Left lobe of liver (tissue), 2 donors: ENCODE measurements around the gene LDLRAD4. TPM values are rescaled to one million over a fixed set of nuclear protein-coding genes. Genes with fewer than 3 reads are reported as not detected.

ENCODE experiments used
- ATAC-seq: fragments of 200-7000 bp; cut with Tn5 transposase; one replicate; pipeline ENCODE4 v1.9.1; 2020; ENCODE audit warnings: mild to moderate bottlenecking, moderate library complexity
- DNase-seq: peaks from one replicate; pipeline ENCODE4 v3.0.0-alpha.2; 2020; ENCODE audit warnings: low spot score
- total RNA-seq: library from RNA; stranded (reverse); gene quantifications from one replicate; pipeline ENCODE4 v1.2.1, GENCODE V29; 2021
- donor health status: DM: no; HTN: no; CAD: no; lungs with moderate emphysema.
- donor health status: DM: no; HTN: yes; CAD: no.

The LDLRAD4 gene
- total RNA-seq, 1 donor from 2014 or later, result 41.9 TPM

- no peak for DNase-seq
- ATAC-seq, result no peak
Measured at GRCh38 chr18:13452388-13452811, 233.8 kb downstream of the LDLRAD4 start.

DNA sequence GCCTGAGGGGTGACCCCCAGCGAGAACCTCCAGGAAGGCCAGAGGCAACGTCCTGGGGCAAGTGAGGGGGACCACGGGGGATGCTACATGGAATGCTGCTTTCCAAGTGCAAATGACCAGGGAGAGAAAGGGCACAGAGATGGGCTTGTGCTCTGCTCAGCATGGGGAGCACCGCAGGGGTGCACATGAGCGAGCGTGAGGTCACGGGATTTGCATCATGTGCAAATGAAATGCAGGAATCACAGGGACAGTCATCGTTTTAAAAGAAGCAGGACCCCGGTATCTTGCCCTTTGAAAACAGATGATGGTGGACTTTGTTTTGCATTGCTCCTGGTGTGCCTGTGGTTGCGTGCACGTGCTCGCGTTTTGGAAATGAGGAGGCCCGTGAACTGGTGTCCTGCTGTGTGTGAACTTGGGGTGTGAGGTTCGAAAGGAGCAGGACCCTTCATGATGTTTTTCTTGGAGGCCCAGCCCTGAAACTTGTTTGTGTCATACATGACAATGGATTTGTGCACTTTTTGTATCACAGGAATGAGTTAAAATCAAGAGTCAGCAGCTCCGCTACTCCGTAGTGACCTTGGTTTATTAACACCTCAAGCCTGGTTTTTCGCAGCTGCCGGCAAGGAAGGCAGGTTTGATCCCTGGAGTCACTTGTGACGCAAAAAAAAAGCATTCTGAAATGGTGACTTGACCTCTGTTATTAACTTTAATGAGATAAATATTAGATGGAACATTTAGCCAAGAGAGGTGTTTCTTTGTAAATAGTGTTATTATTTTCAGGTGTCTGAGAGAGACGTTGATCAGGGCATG, 234.5 kb downstream of the LDLRAD4 start:
- ATAC-seq (no peak), DNase-seq (no peak)

GRCh38 chr18:13453714-13454113, 235.2 kb downstream of the LDLRAD4 start:
- no peak for DNase-seq
- peak; percentile 40 for ATAC-seq

- ATAC-seq, result no peak
- DNase-seq, result no peak
Measured at GRCh38 chr18:13454363-13455150, 236.0 kb downstream of the LDLRAD4 start.

DNA sequence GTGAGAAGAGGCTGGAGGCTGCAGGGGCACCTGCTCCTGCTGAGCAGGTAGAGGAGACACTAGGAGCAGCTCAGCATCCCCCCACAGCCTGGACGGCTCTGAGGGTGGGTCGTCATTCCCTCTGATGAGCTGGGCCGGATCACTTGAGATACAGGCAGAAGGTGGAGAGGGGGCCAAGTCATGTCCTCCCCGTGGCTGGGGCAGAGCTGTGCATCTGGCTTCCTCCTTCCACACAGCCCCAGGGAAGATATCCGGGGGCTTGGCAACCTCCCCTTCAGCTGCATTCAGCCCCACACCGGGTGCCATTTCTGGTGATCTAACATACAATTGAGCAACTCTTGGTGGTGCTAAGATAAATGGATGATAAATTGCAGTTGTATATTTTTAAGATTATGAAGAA, 236.9 kb downstream of the LDLRAD4 start:
- no peak for ATAC-seq
- DNase-seq, result no peak

GRCh38 chr18:13455960-13456481, 237.5 kb downstream of the LDLRAD4 start:
- ATAC-seq, result no peak
- DNase-seq, result no peak

GRCh38 chr18:13456736-13457271, 238.2 kb downstream of the LDLRAD4 start:
- DNase-seq, result no peak
- no peak for ATAC-seq

- DNase-seq, result no peak
- ATAC-seq, result no peak
Measured at GRCh38 chr18:13457327-13457726, 238.8 kb downstream of the LDLRAD4 start.

- DNase-seq (no peak), ATAC-seq (no peak)
Measured at GRCh38 chr18:13460946-13461345, 242.4 kb downstream of the LDLRAD4 start.

DNA sequence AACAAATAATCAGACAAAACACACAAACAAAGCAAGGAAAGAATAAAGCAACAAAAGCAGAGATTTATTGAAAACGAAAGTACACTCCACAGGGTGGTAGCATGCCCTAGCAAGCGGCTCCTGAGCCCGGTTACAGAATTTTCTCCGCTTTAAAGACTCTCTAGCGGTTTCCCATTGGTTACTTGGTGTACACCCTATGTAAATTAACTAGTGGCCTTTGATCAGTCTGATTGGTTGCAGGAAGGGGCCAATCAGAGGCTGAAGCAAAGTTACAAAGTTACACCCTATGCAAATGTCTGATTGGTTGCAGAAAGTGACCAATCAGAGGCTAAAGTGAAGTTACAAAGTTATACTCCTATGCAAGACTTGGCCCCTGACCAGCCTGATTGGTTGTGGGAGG, 242.9 kb downstream of the LDLRAD4 start:
- ATAC-seq, result no peak

GRCh38 chr18:13461936-13462335, 243.4 kb downstream of the LDLRAD4 start:
- ATAC-seq (no peak), DNase-seq (no peak)

More for the DNA sequence above, 242.9 kb downstream of the LDLRAD4 start:
- no peak for DNase-seq

DNA sequence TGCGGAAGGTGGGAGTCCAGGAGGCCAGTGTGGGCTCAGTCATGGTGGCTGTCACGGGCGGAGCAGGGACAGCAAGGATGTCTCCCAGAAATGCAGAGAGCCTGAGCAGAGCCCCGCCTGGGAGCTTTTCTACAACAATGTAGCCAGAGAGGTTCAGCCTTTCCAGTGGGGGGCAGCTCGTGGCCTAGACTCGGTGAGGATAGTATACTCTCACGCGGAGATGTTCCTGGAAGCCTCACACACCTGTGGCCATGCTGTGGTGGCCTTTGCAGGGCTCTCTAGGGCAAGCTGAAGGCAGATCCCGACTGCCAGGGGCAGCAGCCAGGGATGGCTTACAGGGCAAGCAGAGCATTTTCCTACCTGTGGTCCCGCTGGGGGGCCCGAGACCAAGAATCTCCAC, 244.1 kb downstream of the LDLRAD4 start:
- ATAC-seq (no peak), DNase-seq (no peak)

DNA sequence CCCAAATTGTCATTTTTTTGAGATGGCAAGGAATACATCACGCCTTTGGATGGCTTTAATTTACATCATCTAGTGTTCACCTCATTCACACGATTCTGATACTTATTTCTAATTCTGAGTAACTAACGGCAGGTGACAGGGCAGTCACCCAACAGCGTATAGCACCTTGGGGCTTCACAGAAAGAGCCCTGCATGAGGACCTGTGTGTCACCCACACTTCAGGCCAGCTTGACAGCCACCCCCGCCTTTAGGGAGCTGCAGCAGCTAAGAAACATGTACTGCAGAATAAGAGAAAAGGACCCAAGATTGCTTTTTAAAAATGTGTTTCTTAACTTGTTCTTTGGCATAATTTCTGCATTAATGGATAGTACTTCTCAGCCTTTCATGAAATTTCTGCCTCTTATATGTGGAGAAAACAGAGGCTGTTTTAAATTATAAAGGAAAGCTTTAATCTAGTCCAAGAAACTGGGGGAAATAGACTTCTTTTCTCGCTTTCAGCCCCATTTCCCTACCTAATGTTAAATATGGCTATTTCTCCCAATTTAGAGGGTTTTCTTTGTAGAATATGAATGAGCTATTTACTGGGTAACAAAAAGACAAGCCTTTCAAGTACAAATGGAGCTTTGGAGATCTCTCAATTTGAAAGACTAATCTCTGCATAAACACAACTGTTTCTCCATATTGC, 245.1 kb downstream of the LDLRAD4 start:
- ATAC-seq, result no peak
- DNase-seq, result no peak

GRCh38 chr18:13464432-13465123, 246.0 kb downstream of the LDLRAD4 start:
- ATAC-seq (peak; percentile 66), DNase-seq (peak; percentile 60)

DNA sequence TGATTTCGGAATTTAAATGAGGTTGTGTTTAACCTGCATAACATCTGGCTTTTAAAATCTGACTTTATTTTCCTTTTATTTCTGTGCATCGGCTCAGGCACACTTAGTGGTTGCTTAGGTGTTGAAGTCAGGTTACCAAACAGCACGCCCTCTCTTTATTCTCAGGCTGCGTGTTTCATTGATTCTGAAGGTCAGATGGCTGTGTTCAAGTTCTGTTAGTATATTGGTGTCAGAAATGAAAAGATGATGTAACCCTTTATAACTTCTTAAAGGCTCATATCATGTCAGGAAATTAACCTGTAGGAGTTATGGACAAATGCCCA, 246.5 kb downstream of the LDLRAD4 start:
- ATAC-seq, result peak; percentile 58
- no peak for DNase-seq

DNA sequence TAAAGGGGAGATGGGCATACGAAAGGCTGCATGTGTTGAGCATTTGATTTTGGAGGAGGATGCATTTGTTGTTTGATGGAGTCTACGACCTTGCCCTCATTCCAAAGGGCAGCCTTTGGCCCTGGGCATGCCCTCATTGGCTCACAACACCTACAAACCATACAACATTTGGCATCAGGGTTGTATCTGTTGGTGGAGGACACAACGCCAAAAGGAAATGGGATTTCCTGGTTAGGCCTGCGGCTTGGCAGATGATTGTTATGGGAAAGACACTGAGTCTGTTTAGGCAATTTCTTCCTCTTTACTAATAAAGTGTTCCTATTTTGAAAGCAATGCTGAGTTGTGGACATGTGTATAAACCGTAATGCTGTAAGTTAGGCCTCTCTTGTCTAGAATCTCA, 246.9 kb downstream of the LDLRAD4 start:
- peak; percentile 73 for DNase-seq

DNA sequence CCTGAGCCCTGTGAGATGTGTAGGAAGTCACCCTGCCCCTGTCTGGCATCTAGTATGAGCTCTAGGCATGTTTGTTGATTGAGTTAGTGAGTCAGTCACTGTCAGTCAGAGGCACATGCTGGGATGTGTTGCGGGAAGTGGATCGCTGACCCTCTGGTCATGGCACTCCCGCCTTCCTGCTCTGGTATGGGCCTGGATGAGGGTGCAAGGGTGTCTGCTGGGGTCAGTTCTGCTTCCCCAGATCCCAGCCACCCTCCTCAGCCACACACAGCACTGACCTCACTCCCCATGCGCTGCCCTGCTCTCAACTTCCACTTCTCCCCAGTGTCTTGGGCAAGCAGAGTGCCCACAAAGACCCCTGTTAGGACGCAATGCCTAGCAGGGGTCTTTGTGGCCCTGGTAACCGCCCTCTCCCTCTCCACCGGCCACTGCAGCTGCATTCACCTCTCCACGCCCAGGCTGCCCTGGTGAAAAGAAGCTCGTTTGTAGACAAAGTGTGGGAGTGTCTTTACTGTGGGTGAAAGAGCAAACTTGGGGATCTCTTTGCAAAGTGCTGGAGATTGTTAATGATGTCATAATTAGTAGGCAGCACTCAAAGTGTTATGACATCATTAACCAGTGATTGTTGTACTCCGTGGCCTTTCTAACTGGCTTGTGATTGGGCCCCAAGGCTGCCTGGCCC, 252.1 kb downstream of the LDLRAD4 start:
- DNase-seq, result no peak
- ATAC-seq, result peak; percentile 32

More for the DNA sequence above, 246.9 kb downstream of the LDLRAD4 start:
- peak; percentile 83 for ATAC-seq

DNA sequence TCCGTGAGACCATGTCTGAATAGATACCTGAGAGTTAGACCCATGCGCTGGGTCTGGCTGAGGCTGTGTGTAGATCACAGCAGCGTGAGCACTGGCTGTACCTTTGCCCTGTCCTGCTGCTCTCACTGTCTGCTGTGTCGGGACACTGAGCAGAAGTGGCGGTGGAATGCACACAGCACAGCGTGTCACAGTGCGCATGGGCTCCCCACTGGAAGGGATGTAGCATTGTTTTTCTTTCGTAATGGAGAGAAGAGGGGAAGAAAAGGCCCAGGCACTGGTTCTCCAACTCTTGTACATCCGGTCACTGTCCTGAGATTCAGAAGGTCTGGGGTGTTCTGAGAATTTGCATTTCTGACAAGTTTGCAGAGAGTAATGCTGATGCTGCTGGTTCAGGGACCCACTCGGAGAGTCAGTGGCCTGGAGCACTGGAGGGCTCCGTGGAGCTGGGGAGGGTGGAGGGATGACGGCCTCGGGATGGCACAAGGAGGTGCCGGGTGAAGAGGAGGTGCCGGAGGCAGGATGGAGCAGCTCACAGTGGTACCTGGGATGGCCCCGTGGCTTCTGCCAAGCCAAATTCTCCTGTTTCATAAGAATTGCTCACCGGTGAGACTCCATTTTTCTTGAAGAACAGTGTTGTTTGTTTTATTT, 252.8 kb downstream of the LDLRAD4 start:
- DNase-seq, result peak; percentile 70
- peak; percentile 97 for ATAC-seq

DNA sequence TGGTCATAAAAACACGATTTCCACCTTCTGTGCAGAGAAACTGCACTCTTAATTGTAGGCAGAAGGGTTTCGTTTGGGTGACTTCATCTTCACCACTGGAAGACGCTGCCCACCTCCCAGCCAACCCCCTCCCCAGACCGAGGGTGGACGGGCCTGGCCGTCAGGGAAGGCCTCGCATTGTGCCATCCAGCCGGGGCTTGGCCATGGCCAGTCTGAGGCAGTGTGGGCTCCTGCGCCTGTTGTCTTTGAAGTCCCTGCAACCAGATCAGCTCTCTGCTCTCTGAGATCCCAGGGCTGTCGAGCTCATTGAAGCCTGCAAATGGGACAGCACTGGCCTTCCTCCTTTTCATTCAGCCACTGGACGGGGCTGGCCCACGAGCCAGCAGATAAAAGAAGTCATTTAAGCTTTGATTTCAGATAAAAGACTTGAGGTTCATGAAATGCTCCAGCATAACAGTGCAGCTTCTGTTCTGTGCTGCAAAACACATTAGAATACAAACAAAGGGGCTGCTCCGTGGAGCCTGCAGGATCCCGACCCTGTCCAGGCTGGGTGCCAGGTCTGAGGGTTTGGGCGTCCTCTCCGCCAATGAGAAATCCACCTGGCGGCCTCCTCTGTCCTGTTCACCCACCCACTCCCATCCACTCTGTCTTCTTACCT, 253.5 kb downstream of the LDLRAD4 start:
- DNase-seq, result no peak
- peak; percentile 3 for ATAC-seq
